ENCODE data around the gene MIEF2.

MIEF2 gene

GRCh38 chr17:18235743-18236256 lies 24.7 kb upstream of the MIEF2 start:
- DNase-seq: no peak

DNA sequence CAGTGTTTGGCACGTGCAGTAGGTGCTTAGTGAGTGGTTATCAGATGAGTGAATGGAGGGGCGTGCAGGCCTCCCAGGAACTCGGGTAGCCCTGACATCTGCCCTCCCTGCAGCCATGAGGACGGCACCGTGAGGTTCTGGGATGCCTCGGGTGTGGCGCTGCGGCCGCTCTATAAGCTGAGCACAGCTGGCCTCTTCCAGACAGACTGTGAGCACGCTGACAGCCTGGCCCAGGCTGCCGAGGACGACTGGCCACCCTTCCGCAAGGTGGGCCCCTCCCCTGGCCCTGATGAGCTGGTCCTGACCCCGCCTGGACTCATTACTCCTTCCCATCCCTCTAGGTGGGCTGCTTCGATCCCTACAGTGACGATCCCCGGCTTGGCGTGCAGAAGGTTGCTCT lies 24.0 kb upstream of the MIEF2 start:
- no peak for DNase-seq

GRCh38 chr17:18237461-18237860 lies 23.0 kb upstream of the MIEF2 start:
- no peak for DNase-seq

- DNase-seq: no peak
Observed at GRCh38 chr17:18238299-18238698, 22.2 kb upstream of the MIEF2 start.

- no peak for DNase-seq
Observed at GRCh38 chr17:18240449-18240848, 20.0 kb upstream of the MIEF2 start.

- DNase-seq: no peak
Observed at GRCh38 chr17:18241229-18241871, 19.1 kb upstream of the MIEF2 start.

DNA sequence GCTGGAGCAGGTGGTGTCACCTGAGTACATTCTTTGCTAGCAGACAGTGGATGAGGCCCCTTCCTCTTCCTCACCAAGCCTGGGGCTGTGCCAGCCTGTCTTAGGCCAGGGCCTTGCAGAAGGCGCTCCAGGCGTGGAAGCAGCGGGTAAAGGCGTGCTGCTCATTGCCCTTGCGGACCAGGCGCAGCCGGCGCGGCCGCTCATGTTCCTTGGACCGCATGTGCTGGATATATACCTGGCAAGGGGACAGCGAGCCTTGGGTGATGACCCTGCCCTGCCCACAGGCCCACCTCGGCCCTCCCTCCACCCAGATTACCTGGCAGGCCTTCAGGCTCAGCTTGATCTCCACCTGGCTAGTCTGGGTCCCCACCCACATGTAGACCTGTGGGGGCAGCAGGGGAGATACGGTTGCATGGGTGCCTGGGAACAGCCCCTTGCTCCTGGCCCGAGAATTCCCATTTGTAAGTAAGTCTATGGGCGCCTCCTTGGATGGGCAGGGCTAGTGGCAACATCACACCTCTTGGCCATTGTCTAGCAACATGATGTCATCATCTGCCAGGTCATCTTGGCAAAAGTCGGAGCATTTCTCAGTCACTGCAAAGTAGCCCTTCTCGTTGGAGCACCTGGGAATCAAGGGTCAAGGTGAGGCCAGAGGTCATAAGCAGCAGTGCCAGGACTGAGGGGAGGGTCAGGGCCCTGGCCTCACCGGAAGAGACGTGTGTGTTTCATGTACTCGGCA lies 15.3 kb upstream of the MIEF2 start:
- DNase-seq: no peak

GRCh38 chr17:18246109-18246725 lies 14.2 kb upstream of the MIEF2 start:
- no peak for DNase-seq

- no peak for DNase-seq
Observed at GRCh38 chr17:18246880-18247612, 13.4 kb upstream of the MIEF2 start.

- DNase-seq: no peak
Observed at GRCh38 chr17:18247613-18248001, 12.9 kb upstream of the MIEF2 start.

DNA sequence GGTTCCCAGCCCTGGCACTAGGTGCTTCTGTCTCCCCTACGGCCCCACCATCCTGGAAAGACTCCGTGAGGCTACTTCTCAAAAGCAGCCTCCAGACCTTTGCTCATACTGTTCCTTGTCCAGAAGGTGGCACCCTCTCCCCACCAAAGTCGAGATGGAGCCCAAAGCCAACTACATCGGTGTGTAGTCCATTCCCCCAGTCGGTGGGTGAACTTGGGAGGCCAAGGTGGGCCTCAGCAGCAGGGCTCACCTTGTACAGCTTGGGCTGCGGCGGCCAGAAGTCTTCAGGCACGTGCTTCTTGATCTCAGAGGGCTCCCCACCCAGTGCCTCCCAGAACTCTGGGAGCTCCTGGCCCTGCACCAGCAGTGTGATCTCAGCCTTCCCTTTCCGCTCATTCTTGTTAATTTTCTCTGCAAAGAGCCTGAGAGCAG lies 12.1 kb upstream of the MIEF2 start:
- DNase-seq: peak; percentile 56

- no peak for DNase-seq
Observed at GRCh38 chr17:18248811-18249210, 11.7 kb upstream of the MIEF2 start.

- no peak for DNase-seq
Observed at GRCh38 chr17:18250259-18250658, 10.2 kb upstream of the MIEF2 start.

GRCh38 chr17:18250708-18251107 lies 9.8 kb upstream of the MIEF2 start:
- no peak for DNase-seq

DNA sequence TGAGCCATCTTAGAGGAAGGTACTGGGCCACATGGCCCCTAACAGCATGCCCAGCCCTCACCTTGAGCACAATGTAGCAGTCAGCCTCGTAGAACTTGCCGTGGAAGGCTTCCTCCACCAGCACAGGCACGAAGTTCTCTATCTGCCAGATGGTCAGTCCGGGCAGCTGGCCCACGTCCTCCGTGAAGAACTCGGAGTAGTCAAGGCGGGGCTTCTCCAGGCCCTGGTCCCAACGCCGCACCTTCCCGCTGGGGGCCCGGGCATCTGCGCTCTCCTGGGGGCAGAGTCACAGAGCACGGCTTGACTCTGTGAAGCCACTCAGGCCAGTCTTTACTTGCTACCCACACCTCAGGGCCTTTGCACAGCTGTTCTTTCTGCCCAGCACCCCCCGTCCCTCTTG lies 9.3 kb upstream of the MIEF2 start:
- no peak for DNase-seq

DNA sequence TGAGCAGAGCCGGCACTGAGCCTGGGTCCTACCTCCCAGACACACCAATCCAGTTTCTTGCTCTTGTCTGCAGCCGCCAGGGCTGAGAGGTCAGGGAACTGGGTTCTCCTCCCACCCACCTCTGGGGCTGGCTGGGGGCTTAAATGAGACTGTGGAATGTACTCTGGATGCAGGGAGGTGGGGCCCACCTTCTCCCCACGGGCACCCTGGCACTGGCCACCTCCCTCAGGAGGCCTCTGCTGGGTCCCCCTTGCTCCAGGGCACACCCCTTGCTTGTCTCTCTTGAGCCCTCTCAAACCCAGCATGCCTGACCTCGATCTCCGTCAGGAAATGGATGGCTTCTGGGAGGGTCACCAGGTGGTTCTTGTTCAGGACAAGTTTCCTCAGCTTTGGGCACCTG lies 8.3 kb upstream of the MIEF2 start:
- no peak for DNase-seq

DNA sequence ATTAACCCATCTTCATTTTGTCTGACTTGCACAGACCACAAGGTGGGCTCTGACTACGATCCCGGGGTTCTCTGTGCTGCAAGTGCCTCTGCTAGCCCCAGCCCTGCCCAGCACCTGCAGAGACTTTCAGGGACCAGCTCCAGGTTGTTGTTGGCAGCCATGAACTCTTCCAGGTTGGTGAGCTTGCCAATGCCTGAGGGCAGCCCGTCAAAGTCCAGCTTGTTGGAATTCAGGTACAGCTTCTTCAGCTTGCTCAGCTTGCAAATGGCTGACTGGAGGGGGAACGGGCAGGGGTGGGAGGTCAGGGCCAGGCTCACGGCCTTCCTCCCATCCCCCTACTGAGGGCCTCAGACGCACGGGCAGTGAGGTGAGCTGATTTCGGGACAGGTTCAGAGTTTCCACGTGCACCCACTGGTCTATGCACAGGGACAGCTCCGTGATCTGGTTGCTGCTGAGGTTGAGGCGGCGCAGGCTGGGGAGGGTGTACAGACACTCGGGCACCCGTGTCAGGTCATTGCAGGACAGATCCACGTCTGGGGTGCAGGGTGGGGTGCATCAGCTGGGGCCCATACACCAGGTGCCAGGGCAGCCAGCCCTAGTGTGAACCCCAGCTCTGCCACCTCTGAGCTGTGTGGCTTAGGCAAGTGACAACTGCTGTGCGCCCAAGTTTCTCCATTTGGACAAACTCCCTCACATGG lies 7.1 kb upstream of the MIEF2 start:
- no peak for DNase-seq

DNA sequence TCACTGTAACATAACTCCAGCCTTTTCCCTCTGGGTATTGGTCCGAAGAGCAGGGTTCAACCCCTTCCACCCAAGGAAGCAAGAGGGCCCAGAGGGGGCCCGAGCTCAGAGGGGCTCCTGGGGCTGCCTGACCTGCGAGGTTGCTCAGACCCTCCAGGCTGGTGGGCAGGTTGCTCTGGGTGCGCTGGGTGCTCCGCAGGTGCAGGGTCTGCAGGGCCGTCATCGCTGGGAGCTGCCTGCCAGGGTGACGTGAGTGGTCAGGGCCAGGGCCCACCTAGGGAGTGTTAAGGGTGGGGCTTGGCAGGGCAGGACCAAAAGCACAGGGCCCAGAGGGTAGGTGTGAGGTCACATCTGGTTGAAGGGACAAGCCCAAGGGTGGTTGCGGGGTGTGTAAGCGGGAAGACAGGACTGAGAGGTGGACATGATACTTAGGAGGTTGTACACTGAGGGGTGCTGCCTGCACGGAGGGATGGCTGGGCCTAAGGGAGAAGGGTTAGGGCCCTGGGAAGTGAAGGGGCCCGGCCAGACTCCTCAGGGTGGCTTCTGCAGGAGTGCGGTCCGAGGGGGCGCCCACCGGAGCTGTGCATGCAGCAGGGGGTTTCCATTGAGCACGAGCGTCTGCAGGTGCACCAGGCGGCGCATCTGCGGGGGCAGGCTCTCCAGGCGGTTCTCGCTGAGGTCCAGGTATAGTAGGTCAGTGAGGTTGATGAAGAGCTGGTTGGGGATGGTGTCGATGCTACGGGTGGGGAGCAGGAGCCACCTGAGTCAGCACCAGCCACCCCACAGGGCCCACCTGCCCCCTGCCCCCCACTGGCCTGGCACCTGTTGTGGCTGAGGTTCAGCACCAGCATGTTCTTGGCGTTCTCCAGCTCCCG lies 6.3 kb upstream of the MIEF2 start:
- DNase-seq: no peak

DNA sequence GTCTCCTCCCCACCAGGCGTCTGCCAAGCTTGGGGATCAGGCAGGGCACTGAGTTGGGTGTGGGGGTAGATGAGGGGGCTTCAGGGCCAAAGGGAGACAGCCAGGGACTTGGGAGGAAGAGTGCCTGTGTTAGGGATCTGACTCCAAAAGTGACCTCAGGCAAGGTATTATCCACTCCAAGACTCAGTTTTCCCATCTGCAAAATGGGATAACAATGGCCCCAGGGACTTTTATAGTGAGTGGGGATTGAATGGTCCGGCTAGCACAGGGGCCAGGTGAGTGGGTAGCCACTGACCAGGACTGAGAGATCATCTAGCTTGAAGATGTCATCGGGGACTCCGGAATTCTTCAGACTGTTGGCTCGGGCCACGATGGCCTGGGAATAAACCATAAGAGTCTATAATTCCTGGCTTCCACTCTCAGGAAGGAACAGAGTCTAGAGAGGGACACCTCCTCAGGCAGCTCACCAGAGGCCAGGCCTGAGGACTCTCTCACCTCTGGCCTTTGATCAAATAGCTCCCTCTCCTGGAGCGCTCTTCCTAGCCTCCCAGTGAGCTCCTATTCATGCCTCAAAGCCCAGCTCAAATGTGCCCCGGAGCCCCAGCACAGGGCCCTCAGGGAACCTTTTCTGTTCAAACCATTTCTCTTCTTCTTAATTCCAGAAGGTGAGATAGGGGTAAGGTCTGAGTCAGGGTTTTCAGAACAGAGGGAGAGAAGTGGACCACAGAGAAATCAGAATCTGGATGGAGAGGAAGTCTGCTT lies 5.4 kb upstream of the MIEF2 start:
- DNase-seq: no peak

DNA sequence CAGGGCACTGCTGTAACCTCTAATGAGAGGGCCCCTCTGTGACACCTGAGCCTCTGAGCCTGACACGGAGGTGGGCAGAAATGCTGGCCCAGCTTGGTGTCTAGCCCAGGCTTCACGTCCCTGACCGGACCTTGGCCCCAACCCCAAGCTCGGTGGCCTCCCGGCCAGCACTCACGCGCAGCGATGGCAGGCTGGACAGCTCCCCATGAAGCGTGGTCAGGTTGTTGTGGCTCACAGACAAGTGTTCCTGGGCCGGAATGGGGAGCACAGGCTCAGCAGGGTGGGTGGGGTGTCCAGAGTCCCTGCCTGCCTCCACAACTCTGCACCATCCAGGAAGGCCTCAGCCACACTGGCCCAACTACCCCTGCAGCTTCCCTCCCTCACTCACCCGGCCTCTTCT lies 4.1 kb upstream of the MIEF2 start:
- no peak for DNase-seq

DNA sequence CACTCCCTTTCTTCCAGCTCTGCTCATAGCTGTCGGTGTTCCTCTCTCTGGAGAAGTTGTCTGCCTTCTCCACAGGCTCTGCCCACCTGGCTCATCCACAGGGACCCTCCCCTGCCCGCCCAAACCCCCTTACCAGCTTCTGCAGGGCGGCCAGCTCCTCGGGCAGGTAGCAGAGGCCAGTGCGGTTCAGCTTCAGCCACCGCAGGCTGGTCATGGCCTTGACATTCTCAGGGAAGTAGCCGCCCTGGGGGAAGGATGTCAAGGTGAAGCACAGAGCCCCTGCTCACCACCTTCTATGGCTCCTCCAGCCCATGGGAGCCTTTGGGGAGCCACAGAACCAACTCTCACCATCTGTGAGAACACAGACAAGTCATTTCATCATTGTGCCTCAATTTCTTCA lies 3.7 kb upstream of the MIEF2 start:
- DNase-seq: no peak
